SK-N-SH (cell line): ENCODE data around the gene SAA1. TPM values are rescaled to one million over a fixed set of nuclear protein-coding genes. Genes with fewer than 3 reads are reported as not detected.

Experiments
- CTCF ChIA-PET: fragments of 300-600, 350-600 bp; formaldehyde crosslinking; extraction: SDS; loops from one replicate; lab custom pipeline; 2021; lab: Yijun Ruan, JAX
- POLR2A ChIA-PET: fragments of 350-600 bp; sonication (Branson Sonifier 250); formaldehyde crosslinking; extraction: SDS; loops from one replicate; lab custom pipeline; 2020; ENCODE audit warnings: antibody characterized with exemption, inconsistent platforms; lab: Yijun Ruan, JAX
- DNase-seq: peaks from one replicate; pipeline ENCODE4 v3.0.0; 2012
- H2AFZ ChIP-seq: fragments of 200-600 bp; sonication (generic); 2 replicates; pipeline ENCODE4 v1.8.1; 2016; ENCODE audit warnings: antibody characterized with exemption, mild to moderate bottlenecking, low read depth
- H3F3A ChIP-seq: fragments of 200-600 bp; sonication (generic); replicated peaks from 2 replicates; pipeline ENCODE3; 2016; ENCODE audit warnings: antibody characterized with exemption, mild to moderate bottlenecking; ENCODE audit not compliant: insufficient read depth
- H3K27ac ChIP-seq, 2 experiments: fragments of 200-500 bp in 1 of 2; fragments of 200-600 bp in 1 of 2; sonication (Bioruptor generic) in 1 of 2; sonication (generic), shearing (Covaris generic) in 1 of 2; 2 replicates each; pipeline versions ENCODE4 v1.5.1 to v1.6.1; 2014 to 2016; ENCODE audit warnings: low read depth in 2 of 2, inconsistent platforms in 1 of 2, low read length in 1 of 2, mild to moderate bottlenecking in 1 of 2, mixed read lengths in 1 of 2
- H3K27me3 ChIP-seq: fragments of 200-600 bp; sonication (generic), shearing (Covaris generic); 2 replicates; pipeline ENCODE4 v1.6.1; 2016; ENCODE audit warnings: mixed run types; ENCODE audit not compliant: insufficient read depth
- H3K36me3 ChIP-seq, 2 experiments: fragments of 200-500 bp in 1 of 2; fragments of 200-600 bp in 1 of 2; sonication (Bioruptor generic) in 1 of 2; sonication (generic) in 1 of 2; replicated peaks in 1 of 2; 2 replicates each; pipeline versions ENCODE3 to v1.5.1; 2014 to 2016; ENCODE audit warnings: low read length in 1 of 2, mild to moderate bottlenecking in 1 of 2; ENCODE audit not compliant: insufficient read depth in 2 of 2, control insufficient read depth in 1 of 2
- H3K4me1 ChIP-seq, 2 experiments: fragments of 200-500 bp in 1 of 2; fragments of 200-600 bp in 1 of 2; sonication (Bioruptor generic) in 1 of 2; sonication (generic), shearing (Covaris generic) in 1 of 2; 2 replicates each; pipeline versions ENCODE4 v1.5.1 to v1.6.1; 2014 to 2016; ENCODE audit warnings: low read depth in 1 of 2, low read length in 1 of 2, mixed run types in 1 of 2; ENCODE audit not compliant: insufficient read depth in 2 of 2, control insufficient read depth in 1 of 2
- H3K4me2 ChIP-seq: fragments of 200-600 bp; sonication (generic), shearing (Covaris generic); 2 replicates; pipeline ENCODE4 v1.6.1; 2017; ENCODE audit warnings: mixed run types
- H3K4me3 ChIP-seq, 2 experiments: fragments of 200-500 bp in 1 of 2; fragments of 200-600 bp in 1 of 2; sonication (Bioruptor generic) in 1 of 2; sonication (generic), shearing (Covaris generic) in 1 of 2; 2 replicates each; pipeline versions ENCODE4 v1.5.1 to v1.8.1; 2014 to 2016; ENCODE audit warnings: low read depth in 2 of 2, inconsistent platforms in 1 of 2, low read length in 1 of 2, mild to moderate bottlenecking in 1 of 2, mixed read lengths in 1 of 2, moderate library complexity in 1 of 2
- H3K79me2 ChIP-seq: fragments of 200-600 bp; sonication (generic); 2 replicates; pipeline ENCODE4 v1.8.1; 2017; ENCODE audit warnings: mild to moderate bottlenecking; ENCODE audit not compliant: insufficient read depth
- H3K9ac ChIP-seq: fragments of 200-600 bp; sonication (generic); 2 replicates; pipeline ENCODE4 v1.6.1; 2017; ENCODE audit warnings: mixed run types
- H3K9me2 ChIP-seq: fragments of 200-600 bp; sonication (generic); 2 replicates; pipeline ENCODE4 v1.6.1; 2017; ENCODE audit warnings: mixed run types
- H3K9me3 ChIP-seq: fragments of 200-600 bp; sonication (generic); 2 replicates; pipeline ENCODE4 v1.6.1; 2017; ENCODE audit warnings: mixed run types, mild to moderate bottlenecking, moderate library complexity
- H4K20me1 ChIP-seq: fragments of 200-600 bp; sonication (generic); 2 replicates; pipeline ENCODE4 v1.6.1; 2017; ENCODE audit warnings: mild to moderate bottlenecking, mixed run types; ENCODE audit not compliant: insufficient read depth
- EP300 ChIP-seq, 2 experiments: IDR thresholded peaks; 2 replicates each; pipeline versions ENCODE4 v1.4.0 to v1.6.1; 2012; ENCODE audit warnings: borderline replicate concordance in 1 of 2, low read depth in 1 of 2, low read length in 1 of 2
- FOXM1 ChIP-seq: IDR thresholded peaks from 2 replicates; pipeline ENCODE4 v1.4.0; 2012; ENCODE audit warnings: low read depth, mild to moderate bottlenecking
- GABPA ChIP-seq: IDR thresholded peaks from 2 replicates; pipeline ENCODE4 v1.4.0; 2012; ENCODE audit warnings: low read depth, mild to moderate bottlenecking
- MXI1 ChIP-seq: IDR thresholded peaks from 2 replicates; pipeline ENCODE4 v1.6.1; 2012; ENCODE audit warnings: mild to moderate bottlenecking, low read depth, low read length, improper control_type of control experiment
- REST ChIP-seq: IDR thresholded peaks from 2 replicates; pipeline ENCODE4 v1.6.1; 2012; ENCODE audit warnings: mild to moderate bottlenecking, low read depth, low read length, moderate library complexity
- RFX5 ChIP-seq: IDR thresholded peaks from 2 replicates; pipeline ENCODE4 v1.6.1; 2012; ENCODE audit warnings: mild to moderate bottlenecking, improper control_type of control experiment, low read length
- SIN3A ChIP-seq: IDR thresholded peaks from 2 replicates; pipeline ENCODE4 v1.6.1; 2012; ENCODE audit warnings: low read depth, mild to moderate bottlenecking, low read length, moderate library complexity, borderline replicate concordance
- SMC3 ChIP-seq: IDR thresholded peaks from 2 replicates; pipeline ENCODE4 v1.6.1; 2012; ENCODE audit warnings: low read depth, low read length, improper control_type of control experiment
- TCF12 ChIP-seq: IDR thresholded peaks from 2 replicates; pipeline ENCODE4 v1.4.0; 2012
- TEAD4 ChIP-seq: IDR thresholded peaks from 2 replicates; pipeline ENCODE4 v1.4.0; 2012; ENCODE audit warnings: mild to moderate bottlenecking, borderline replicate concordance; ENCODE audit not compliant: insufficient read depth
- WGBS: methylation state at CpG from one replicate; pipeline ENCODE4 v1.1.6; 2017; ENCODE audit warnings: low lambda C conversion rate; 5-methylcytosine and 5-hydroxymethylcytosine counted together
- polyA plus RNA-seq, 3 experiments: library from polyadenylated mRNA; depleted of rRNA; stranded (reverse); fragments of >200 nt; gene quantifications; 2 replicates each; pipeline ENCODE4 v1.2.3, GENCODE V29; 2012
- TF ChIP-seq, protein P1 (sequence below): fragments of 200-600 bp; sonication (generic); IDR thresholded peaks from 2 replicates; pipeline ENCODE4 v1.6.1; 2017; ENCODE audit warnings: antibody characterized with exemption, mild to moderate bottlenecking, moderate library complexity

Gene SAA1
- polyA plus RNA-seq, 1 of the 3 experiments (the other 2 are of a cell fraction): not detected

GRCh38 chr11:18270102-18270501 lies 4.0 kb downstream of the SAA1 start:
- CTCF ChIA-PET: interaction anchor here (1.5 to 1.6 kb wide), 2 partner anchors 26 to 164 kb away, joined by 3 to 5 read pairs; partner anchors contain the start of gene SAAL1
- 80% methylated on average over 4 of the region's 4 CpGs for WGBS

DNA sequence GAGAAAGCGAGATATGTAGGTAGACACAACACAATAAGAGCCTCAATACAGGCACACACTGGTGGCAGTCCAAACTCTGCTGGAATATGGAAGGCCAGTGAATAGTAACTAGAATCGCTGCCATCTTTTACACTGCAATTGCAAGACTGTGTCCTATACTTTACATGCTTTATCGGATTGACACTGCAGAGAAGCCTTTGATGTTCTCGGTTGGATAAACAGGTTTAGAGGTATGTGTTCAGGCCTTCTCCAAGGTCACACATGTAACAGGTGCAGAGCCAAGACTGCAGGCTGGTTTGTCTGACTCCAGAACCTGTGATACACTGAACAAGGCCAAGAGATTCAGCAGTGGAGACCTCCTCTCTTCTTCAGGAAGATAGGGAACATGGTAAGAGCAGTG lies 5.1 kb downstream of the SAA1 start:
- Histone ChIP-seq H3K27me3 (no peaks in the 10 kb centered on the region), H3K9ac (no peak overlapping the region), H3K4me1 (no peaks in the 10 kb centered on the region), H3K79me2 (no peaks in the 10 kb centered on the region), H3K9me3 (no peaks in the 10 kb centered on the region), H3K4me3 (no peak overlapping the region), H3K27ac (no peak overlapping the region), H2AFZ (no peak overlapping the region), H3K4me2 (no peak overlapping the region), H3F3A (no peaks in the 10 kb centered on the region), H4K20me1 (no peaks in the 10 kb centered on the region), H3K36me3 (no peaks in the 10 kb centered on the region), H3K9me2 (no peaks in the 10 kb centered on the region)
- TF ChIP-seq REST: no peak
- CTCF ChIA-PET: no interaction called here
- DNase-seq: no peak
- 67% methylated on average over 4 of the region's 4 CpGs for WGBS
- POLR2A ChIA-PET: no interaction called here

More at GRCh38 chr11:18270102-18270501, 4.0 kb downstream of the SAA1 start:
- Histone ChIP-seq H3K9me2 (no peaks in the 10 kb centered on the region), H3K27me3 (no peaks in the 10 kb centered on the region), H3F3A (no peaks in the 10 kb centered on the region), H4K20me1 (no peaks in the 10 kb centered on the region), H2AFZ (no peak overlapping the region), H3K9me3 (no peaks in the 10 kb centered on the region), H3K27ac (no peak overlapping the region), H3K36me3 (no peaks in the 10 kb centered on the region), H3K4me3 (no peak overlapping the region), H3K4me1 (no peaks in the 10 kb centered on the region), H3K79me2 (no peaks in the 10 kb centered on the region), H3K9ac (no peak overlapping the region), H3K4me2 (no peak overlapping the region)
- POLR2A ChIA-PET: no interaction called here
- DNase-seq: no peak
- TF ChIP-seq SMC3 (no peak), TCF12 (no peak), GABPA (no peak), RFX5 (no peak), FOXM1 (no peak), SIN3A (no peak), MXI1 (no peak), EP300 (IDR thresholded peaks at IDR 0.05; ENCODE audit: borderline replicate concordance in 1 of 2, low read depth in 1 of 2, low read length in 1 of 2) (no peak), TEAD4 (no peak)
- TF ChIP-seq, protein P1, sequence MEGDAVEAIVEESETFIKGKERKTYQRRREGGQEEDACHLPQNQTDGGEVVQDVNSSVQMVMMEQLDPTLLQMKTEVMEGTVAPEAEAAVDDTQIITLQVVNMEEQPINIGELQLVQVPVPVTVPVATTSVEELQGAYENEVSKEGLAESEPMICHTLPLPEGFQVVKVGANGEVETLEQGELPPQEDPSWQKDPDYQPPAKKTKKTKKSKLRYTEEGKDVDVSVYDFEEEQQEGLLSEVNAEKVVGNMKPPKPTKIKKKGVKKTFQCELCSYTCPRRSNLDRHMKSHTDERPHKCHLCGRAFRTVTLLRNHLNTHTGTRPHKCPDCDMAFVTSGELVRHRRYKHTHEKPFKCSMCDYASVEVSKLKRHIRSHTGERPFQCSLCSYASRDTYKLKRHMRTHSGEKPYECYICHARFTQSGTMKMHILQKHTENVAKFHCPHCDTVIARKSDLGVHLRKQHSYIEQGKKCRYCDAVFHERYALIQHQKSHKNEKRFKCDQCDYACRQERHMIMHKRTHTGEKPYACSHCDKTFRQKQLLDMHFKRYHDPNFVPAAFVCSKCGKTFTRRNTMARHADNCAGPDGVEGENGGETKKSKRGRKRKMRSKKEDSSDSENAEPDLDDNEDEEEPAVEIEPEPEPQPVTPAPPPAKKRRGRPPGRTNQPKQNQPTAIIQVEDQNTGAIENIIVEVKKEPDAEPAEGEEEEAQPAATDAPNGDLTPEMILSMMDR: no peak
